GM12878 (cell line): ENCODE measurements around the gene RNF168. TPM values are rescaled to one million over a fixed set of nuclear protein-coding genes. Genes with fewer than 3 reads are reported as not detected.

Experiments used
- BCL11A ChIP-seq: IDR thresholded peaks from 2 replicates; pipeline ENCODE4 v1.6.1; 2011; ENCODE audit warnings: low read depth, low read length
- BMI1 ChIP-seq: fragments of 450-650 bp; IDR thresholded peaks from 2 replicates; pipeline ENCODE4 v1.6.1; 2016; ENCODE audit warnings: mild to moderate bottlenecking, moderate library complexity, borderline replicate concordance
- EGR1 ChIP-seq, 2 experiments: IDR thresholded peaks; 1 replicate in 1 of 2; 2 replicates in 1 of 2; pipeline ENCODE4 v1.6.1; 2011 to 2012; ENCODE audit warnings: low read depth in 2 of 2, low read length in 2 of 2, borderline replicate concordance in 1 of 2, mild to moderate bottlenecking in 1 of 2, moderate library complexity in 1 of 2
- EP300 ChIP-seq, 2 experiments: fragments of 150-350 bp in 1 of 2; IDR thresholded peaks; 2 replicates each; pipeline ENCODE4 v1.6.1; 2011 to 2012; ENCODE audit warnings: low read depth in 2 of 2, low read length in 2 of 2, borderline replicate concordance in 1 of 2, improper control_type of control experiment in 1 of 2, inconsistent platforms in 1 of 2; ENCODE audit not compliant: control insufficient read depth in 1 of 2
- EZH2 ChIP-seq: IDR thresholded peaks from 2 replicates; pipeline ENCODE4 v1.6.1; 2012; ENCODE audit warnings: low read depth, mild to moderate bottlenecking, control low read depth, inconsistent platforms, low read length, borderline replicate concordance; ENCODE audit not compliant: control insufficient read depth
- HCFC1 ChIP-seq: fragments of 150-350 bp; IDR thresholded peaks from 2 replicates; pipeline ENCODE4 v1.6.1; 2014; ENCODE audit warnings: low read length
- HDGF ChIP-seq: fragments of 450-650 bp; IDR thresholded peaks from 2 replicates; pipeline ENCODE4 v1.6.1; 2016; ENCODE audit warnings: antibody characterized with exemption
- MAX ChIP-seq: IDR thresholded peaks from 2 replicates; pipeline ENCODE4 v1.6.1; 2012; ENCODE audit warnings: low read depth, low read length, improper control_type of control experiment
- MXI1 ChIP-seq: fragments of 150-350 bp; IDR thresholded peaks from 2 replicates; pipeline ENCODE4 v1.6.1; 2011; ENCODE audit warnings: low read depth, mild to moderate bottlenecking, inconsistent platforms, low read length, improper control_type of control experiment
- NBN ChIP-seq: fragments of 450-650 bp; IDR thresholded peaks from 2 replicates; pipeline ENCODE4 v1.6.1; 2016
- NFXL1 ChIP-seq: fragments of 450-650 bp; IDR thresholded peaks from 2 replicates; pipeline ENCODE4 v1.6.1; 2017; ENCODE audit warnings: antibody characterized with exemption, mild to moderate bottlenecking, borderline replicate concordance
- NR2C1 ChIP-seq: fragments of 450-650 bp; IDR thresholded peaks from 2 replicates; pipeline ENCODE4 v1.6.1; 2017; ENCODE audit warnings: antibody characterized with exemption, mild to moderate bottlenecking, moderate library complexity
- POU2F2 ChIP-seq: IDR thresholded peaks from 3 replicates; pipeline ENCODE4 v1.6.1; 2011; ENCODE audit warnings: low read depth, mild to moderate bottlenecking, low read length, borderline replicate concordance
- RFX5 ChIP-seq: IDR thresholded peaks from 2 replicates; pipeline ENCODE4 v1.6.1; 2011; ENCODE audit warnings: low read depth, low read length, improper control_type of control experiment
- RUNX3 ChIP-seq: IDR thresholded peaks from 2 replicates; pipeline ENCODE4 v1.6.1; 2012; ENCODE audit warnings: low read length, inconsistent platforms
- SIN3A ChIP-seq: IDR thresholded peaks from 2 replicates; pipeline ENCODE4 v1.6.1; 2012; ENCODE audit warnings: low read depth, low read length, improper control_type of control experiment
- SIX5 ChIP-seq: IDR thresholded peaks from 2 replicates; pipeline ENCODE4 v1.6.1; 2011; ENCODE audit warnings: mild to moderate bottlenecking, low read depth, low read length, moderate library complexity; ENCODE audit not compliant: severe bottlenecking
- TARDBP ChIP-seq: IDR thresholded peaks from 2 replicates; pipeline ENCODE4 v1.6.1; 2016; ENCODE audit warnings: borderline replicate concordance
- USF1 ChIP-seq: IDR thresholded peaks from 2 replicates; pipeline ENCODE4 v1.6.1; 2011; ENCODE audit warnings: borderline replicate concordance, low read depth, mild to moderate bottlenecking, moderate library complexity, mixed read lengths, low read length; ENCODE audit not compliant: insufficient read depth; ENCODE audit errors: extremely low read length
- ZBTB40 ChIP-seq: fragments of 450-650 bp; IDR thresholded peaks from 2 replicates; pipeline ENCODE4 v1.6.1; 2016; ENCODE audit warnings: mild to moderate bottlenecking, moderate library complexity, borderline replicate concordance
- ZNF592 ChIP-seq: fragments of 450-650 bp; IDR thresholded peaks from 2 replicates; pipeline ENCODE4 v1.6.1; 2017; ENCODE audit warnings: mild to moderate bottlenecking, moderate library complexity
- polyA plus RNA-seq, 11 experiments: library from polyadenylated mRNA; depleted of rRNA in 4 of 11; unstranded in 6 of 11; stranded (reverse) in 5 of 11; fragments of >200 nt; fragmentation: Nextera tagmentation in 4 of 11; fragmentation: Illumina TruSeq in 1 of 11; extraction: Ambion mirVana in 4 of 11; extraction: Trizol in 1 of 11; gene quantifications; 1 replicate in 1 of 11; 2 replicates in 10 of 11; pipeline versions ENCODE4 v1.2.1 to v1.2.3, GENCODE V29; 2011 to 2016; ENCODE audit warnings: inconsistent platforms in 2 of 11, missing spikeins in 2 of 11, low read depth in 1 of 11
- total RNA-seq, 4 experiments: library from RNA; depleted of rRNA in 3 of 4; stranded (reverse); fragments of >200 nt in 3 of 4; fragmentation: Illumina TruSeq in 1 of 4; extraction: Trizol in 1 of 4; gene quantifications; 2 replicates each; pipeline versions ENCODE4 v1.2.1 to v1.2.3, GENCODE V29; 2013 to 2021

RNF168 gene
- total and polyA plus RNA-seq, 10 of the 15 experiments (the other 5 are each of a cell fraction or from before 2014, with no cell fraction given): 12.7 to 47.5 (median 24.8) TPM

GRCh38 chr3:196432137-196432879 lies 71.3 kb downstream of the RNF168 start, which contains the start of gene UBXN7 (continued):
- TF ChIP-seq ZNF592 (no peak), EGR1 (IDR thresholded peaks at IDR 0.05; ENCODE audit: borderline replicate concordance in 1 of 2, low read depth in 2 of 2, low read length in 2 of 2) (no peak), MAX (no peak), SIN3A (no peak), RFX5 (0 out of 2 replicates have a peak, but pooled peaks have one; percentile 40), BMI1 (no peak), NR2C1 (no peak), SIX5 (no peak), TARDBP (no peak), POU2F2 (peak; percentile 61; the same call in 2 of the 3 replicates), NFXL1 (no peak), ZBTB40 (peak; percentile 73), MXI1 (peak; percentile 50; the same call in 1 of the 2 replicates), RUNX3 (peak; percentile 86), EZH2 (no peak), HDGF (0 out of 2 replicates have a peak, but pooled peaks have one; percentile 54), HCFC1 (no peak), BCL11A (no peak), USF1 (no peak), EP300 (IDR thresholded peaks at IDR 0.05; ENCODE audit: borderline replicate concordance in 1 of 2, control insufficient read depth in 1 of 2, low read depth in 2 of 2, low read length in 2 of 2) (no peak), NBN (no peak)
